Measurements from ENCODE around the gene BID. TPM values are rescaled to one million over a fixed set of nuclear protein-coding genes. Genes with fewer than 3 reads are reported as not detected.

Gene BID
- total and polyA plus RNA-seq, 2 of the 4 experiments (the other 2 are of a cell fraction) = 69.5 to 240 TPM

- Histone ChIP-seq H3K36me3 (ENCODE audit: control insufficient read depth, insufficient read depth, low read length) (peaks cover 43% of the 10 kb centered on the region), H4K5ac (ENCODE audit: low read depth, low read length) (no peak overlapping the region), H2BK15ac (ENCODE audit: low read depth, low read length) (no peak overlapping the region), H3K9ac (ENCODE audit: low read depth, low read length) (no peak overlapping the region), H3K56ac (ENCODE audit: extremely low read depth, insufficient read depth, low read length) (no peak overlapping the region), H4K91ac (ENCODE audit: insufficient read depth, low read depth, low read length) (no peak overlapping the region), H3K4me3 (ENCODE audit: insufficient read depth, low read depth, low read length) (no peak overlapping the region), H3K4ac (ENCODE audit: low read depth, low read length) (no peak overlapping the region), H2AFZ (replicated peaks; ENCODE audit: low read length, poor library complexity) (no peak overlapping the region), H2BK20ac (ENCODE audit: low read depth, low read length) (no peak overlapping the region), H4K8ac (ENCODE audit: low read depth in 2 of 2, low read length in 2 of 2) (no peak overlapping the region), H3K9me3 (ENCODE audit: control insufficient read depth, insufficient read depth, low read length) (no peaks in the 10 kb centered on the region), H3K4me2 (ENCODE audit: low read depth, low read length) (no peak overlapping the region), H2BK5ac (ENCODE audit: low read depth, low read length, poor library complexity, severe bottlenecking) (no peak overlapping the region), H3K79me1 (ENCODE audit: low read depth in 1 of 2, low read length in 2 of 2) (no peaks in the 10 kb centered on the region), H3K27ac (ENCODE audit: insufficient read depth, low read length) (no peak overlapping the region), H3K18ac (ENCODE audit: low read depth, low read length) (no peak overlapping the region), H4K20me1 (ENCODE audit: insufficient read depth, low read length) (no peaks in the 10 kb centered on the region; the same call in 1 of the 2 replicates), H3K23ac (ENCODE audit: low read depth, low read length) (no peak overlapping the region), H2AK5ac (ENCODE audit: low read depth, low read length) (no peak overlapping the region), H3K9me1 (ENCODE audit: insufficient read depth, low read length) (no peaks in the 10 kb centered on the region), H3K14ac (replicated peaks; ENCODE audit: low read depth, low read length) (no peak overlapping the region), H2AK9ac (replicated peaks; ENCODE audit: low read depth, low read length, poor library complexity) (no peak overlapping the region), H3K27me3 (ENCODE audit: control insufficient read depth, insufficient read depth, low read length) (no peaks in the 10 kb centered on the region), H3K4me1 (ENCODE audit: control insufficient read depth, insufficient read depth, low read length) (no peaks in the 10 kb centered on the region), H2BK120ac (ENCODE audit: low read depth, low read length) (no peak overlapping the region)
- intact Hi-C loops (cut with micrococcal nuclease) (no loop called here), dilution Hi-C loops (cut with HindIII; ENCODE audit: low sequenced_read_pairs, unreplicated experiment) (no loop called here), in situ Hi-C loops (cut with MboI; ENCODE audit: low sequenced_read_pairs) (loop anchor here (25.0 kb wide), 1 partner anchor 730 kb away; the partner anchor contains the start of gene IL17RA)
- CTCF ChIA-PET = no interaction called here
- BruUV-seq (replicated peaks) = no TSS peak
- DNase-seq (no peak), ATAC-seq (ENCODE audit: low read depth) (no peak)
- 97% methylated on average over 13 of the region's 21 CpGs; no CpG with 5 or more reads in 1 of the 2 experiments for WGBS, 2 experiments (ENCODE audit: extremely low coverage in 2 of 2, insufficient read length in 1 of 2)
- POLR2A ChIA-PET (ENCODE audit: unreplicated experiment) = no interaction called here
- no peak for TF ChIP-seq POLR2A (IDR thresholded peaks at IDR 0.05; ENCODE audit: low read depth, low read length)
- no peak for TF ChIP-seq BHLHE40 (IDR thresholded peaks at IDR 0.05; ENCODE audit: low read depth, low read length)
- TF ChIP-seq CEBPB (IDR thresholded peaks at IDR 0.05; ENCODE audit: low read depth, low read length) = no peak
- TF ChIP-seq RFX5 (IDR thresholded peaks at IDR 0.05; ENCODE audit: low read depth, low read length) = no peak
- no peak for TF ChIP-seq MAFK (IDR thresholded peaks at IDR 0.05; ENCODE audit: low read depth, low read length)
- no peak for TF ChIP-seq FOS (IDR thresholded peaks at IDR 0.05; ENCODE audit: low read depth, low read length)
These were observed 42.8 kb upstream of the BID start for GRCh38 chr22:17817079-17817478.
